ENCODE measurements around the gene CYTH3.

GRCh38 chr7:6198689-6199595, 73.5 kb downstream of the CYTH3 start:
- TF ChIP-seq CTCF (conservative IDR thresholded peaks at IDR 0.05; ENCODE audit: low read depth, low read length) (no peak), MAZ (IDR thresholded peaks at IDR 0.05; ENCODE audit: borderline replicate concordance, low read depth, low read length) (no peak)
